GM19328 (cell line): ENCODE data around the gene GOT2.
"Not testable (repeated sequence)": the region's sequence is repeated elsewhere in the genome, so short reads cannot be mapped to it uniquely, and the experiment has no call there.

Source experiments
- ATAC-seq: cut with Tn5 transposase; IDR thresholded peaks from one replicate; pipeline ENCODE4 v1.9.1; 2021; ENCODE audit warnings: mild to moderate bottlenecking, moderate library complexity; ENCODE audit not compliant: unreplicated experiment

Gene GOT2

GRCh38 chr16:58723109-58723508 is 11.0 kb downstream of the GOT2 start:
- ATAC-seq, result no peak

- ATAC-seq, result no peak
Measured at GRCh38 chr16:58717994-58718393, 16.1 kb downstream of the GOT2 start.

GRCh38 chr16:58716468-58716867 is 17.6 kb downstream of the GOT2 start:
- no peak for ATAC-seq

- ATAC-seq, result no peak
Measured at GRCh38 chr16:58713742-58714141, 20.4 kb downstream of the GOT2 start.

GRCh38 chr16:58709333-58709732 is 24.8 kb downstream of the GOT2 start:
- ATAC-seq, result no peak

- no peak for ATAC-seq
Measured at GRCh38 chr16:58699151-58699550, 35.0 kb downstream of the GOT2 start.

- no peak for ATAC-seq
Measured at GRCh38 chr16:58695368-58695767, 38.7 kb downstream of the GOT2 start.

- ATAC-seq, result no peak
Measured at GRCh38 chr16:58692450-58692849, 41.7 kb downstream of the GOT2 start.

- not testable (repeated sequence) for ATAC-seq
Measured at GRCh38 chr16:58686985-58687706, 47.0 kb downstream of the GOT2 start.

- no peak for ATAC-seq
Measured at GRCh38 chr16:58685084-58685449, 49.0 kb downstream of the GOT2 start.

- ATAC-seq, result peak; percentile 96
Measured at GRCh38 chr16:58684354-58685083, 49.6 kb downstream of the GOT2 start, which contains the start of gene SLC38A7. SLC38A7 (minus strand) TSS chr16:58684770; CDS start chr16:58680126, 4,644 bp downstream.

GRCh38 chr16:58684001-58684353 is 50.1 kb downstream of the GOT2 start:
- ATAC-seq, result peak; percentile 15

GRCh38 chr16:58679763-58680162 is 54.4 kb downstream of the GOT2 start:
- ATAC-seq, result no peak

- ATAC-seq, result no peak
Measured at GRCh38 chr16:58678716-58679115, 55.4 kb downstream of the GOT2 start.

- no peak for ATAC-seq
Measured at GRCh38 chr16:58678269-58678668, 55.8 kb downstream of the GOT2 start.

GRCh38 chr16:58670946-58671583 is 63.1 kb downstream of the GOT2 start:
- no peak for ATAC-seq

- no peak for ATAC-seq
Measured at GRCh38 chr16:58670177-58670576, 63.9 kb downstream of the GOT2 start.

GRCh38 chr16:58665200-58665599 is 68.9 kb downstream of the GOT2 start:
- no peak for ATAC-seq

GRCh38 chr16:58661199-58661830 is 72.8 kb downstream of the GOT2 start:
- peak; percentile 75 for ATAC-seq

GRCh38 chr16:58659911-58660310 is 74.2 kb downstream of the GOT2 start:
- ATAC-seq, result not testable (repeated sequence)

GRCh38 chr16:58658796-58659211 is 75.3 kb downstream of the GOT2 start:
- ATAC-seq, result no peak
